OCI-LY7 (cell line): ENCODE results near the gene SIK3. TPM values are rescaled to one million over a fixed set of nuclear protein-coding genes. Genes with fewer than 3 reads are reported as not detected.

Source experiments
- BruUV-seq: library from RNA; stranded (reverse); fragments of 400-500 nt; replicated peaks from 2 replicates; lab custom pipeline; 2021; lab: Mats Ljungman, UMichigan
- CTCF ChIA-PET: fragments of 300-600 bp; sonication (Branson Sonifier 250); formaldehyde crosslinking; loops from one replicate; lab custom pipeline; 2022; ENCODE audit warnings: antibody characterized with exemption; ENCODE audit not compliant: unreplicated experiment; lab: Charles Lee
- POLR2A ChIA-PET: fragments of 300-600 bp; sonication (Branson Sonifier 250); formaldehyde crosslinking; loops from one replicate; lab custom pipeline; 2022; ENCODE audit warnings: antibody characterized with exemption; lab: Charles Lee
- DNase-seq: peaks from one replicate; pipeline ENCODE4 v3.0.0-alpha.2; 2015; ENCODE audit warnings: low spot score
- H2AFZ ChIP-seq: fragments of 200-600 bp; sonication (generic), shearing (Covaris generic); 2 replicates; pipeline ENCODE4 v1.6.1; 2014; ENCODE audit warnings: mild to moderate bottlenecking, antibody characterized with exemption, low read length, moderate library complexity
- H3K27ac ChIP-seq: fragments of 200-600 bp; sonication (generic); 2 replicates; pipeline ENCODE4 v1.5.1; 2014; ENCODE audit warnings: mixed run types, low read depth, mild to moderate bottlenecking, moderate library complexity, low read length, inconsistent platforms; ENCODE audit not compliant: poor library complexity, severe bottlenecking
- H3K36me3 ChIP-seq: fragments of 200-600 bp; sonication (generic); 2 replicates; pipeline ENCODE4 v1.6.1; 2014; ENCODE audit warnings: mild to moderate bottlenecking, antibody characterized with exemption, low read length, moderate library complexity, mixed read lengths; ENCODE audit not compliant: insufficient read depth
- H3K4me1 ChIP-seq: fragments of 200-600 bp; sonication (generic); 2 replicates; pipeline ENCODE4 v1.5.1; 2014; ENCODE audit warnings: mild to moderate bottlenecking, low read length; ENCODE audit not compliant: insufficient read depth, poor library complexity, severe bottlenecking
- H3K4me2 ChIP-seq: fragments of 200-600 bp; sonication (generic); 2 replicates; pipeline ENCODE4 v1.6.1; 2014; ENCODE audit warnings: mild to moderate bottlenecking, low read length
- H3K4me3 ChIP-seq: fragments of 200-600 bp; sonication (generic); 2 replicates; pipeline ENCODE4 v1.5.1; 2014; ENCODE audit warnings: mild to moderate bottlenecking, low read depth, low read length; ENCODE audit not compliant: poor library complexity, severe bottlenecking
- H3K79me2 ChIP-seq: fragments of 200-600 bp; sonication (generic); 2 replicates; pipeline ENCODE4 v1.6.1; 2016; ENCODE audit warnings: low read depth, mild to moderate bottlenecking, low read length, moderate library complexity, mixed read lengths; ENCODE audit not compliant: insufficient read depth
- H3K9me2 ChIP-seq: fragments of 200-600 bp; sonication (generic); 2 replicates; pipeline ENCODE4 v1.6.1; 2016; ENCODE audit warnings: mild to moderate bottlenecking, low read length, mixed read lengths; ENCODE audit not compliant: insufficient read depth
- H3K9me3 ChIP-seq: fragments of 200-600 bp; sonication (generic); 2 replicates; pipeline ENCODE4 v1.6.1; 2014; ENCODE audit warnings: mild to moderate bottlenecking, mixed run types, low read length, mixed read lengths
- H4K20me1 ChIP-seq: fragments of 200-600 bp; sonication (generic); 2 replicates; pipeline ENCODE4 v1.6.1; 2014; ENCODE audit warnings: mild to moderate bottlenecking, antibody characterized with exemption, low read length, moderate library complexity, mixed read lengths; ENCODE audit not compliant: insufficient read depth
- CTCF ChIP-seq: fragments of 200-600 bp; sonication (generic); conservative IDR thresholded peaks from 2 replicates; pipeline ENCODE4 v1.5.1; 2014; ENCODE audit warnings: mild to moderate bottlenecking, antibody characterized with exemption, low read length, moderate library complexity, mixed read lengths
- EZH2phosphoT487 ChIP-seq: fragments of 200-600 bp; sonication (generic); IDR thresholded peaks from 2 replicates; pipeline ENCODE4 v1.6.1; 2018; ENCODE audit warnings: low read depth, borderline replicate concordance, mild to moderate bottlenecking, mixed run types, antibody characterized with exemption, low read length, moderate library complexity, mixed read lengths
- intact Hi-C: fragments of 100-400 bp; cut with micrococcal nuclease; formaldehyde crosslinking; loops from one replicate; pipeline ENCODE4 v1.10.0; 2022; ENCODE audit not compliant: unreplicated experiment
- total RNA-seq, 2 experiments: library from RNA; depleted of rRNA in 1 of 2; stranded (reverse); fragments of >200 nt in 1 of 2; shearing (Covaris generic) in 1 of 2; gene quantifications; 2 replicates each; pipeline ENCODE4 v1.2.3, GENCODE V29; 2014 to 2022

Gene SIK3
- total RNA-seq, 2 experiments from 2014 or later = 29.3 to 72.9 TPM

DNA sequence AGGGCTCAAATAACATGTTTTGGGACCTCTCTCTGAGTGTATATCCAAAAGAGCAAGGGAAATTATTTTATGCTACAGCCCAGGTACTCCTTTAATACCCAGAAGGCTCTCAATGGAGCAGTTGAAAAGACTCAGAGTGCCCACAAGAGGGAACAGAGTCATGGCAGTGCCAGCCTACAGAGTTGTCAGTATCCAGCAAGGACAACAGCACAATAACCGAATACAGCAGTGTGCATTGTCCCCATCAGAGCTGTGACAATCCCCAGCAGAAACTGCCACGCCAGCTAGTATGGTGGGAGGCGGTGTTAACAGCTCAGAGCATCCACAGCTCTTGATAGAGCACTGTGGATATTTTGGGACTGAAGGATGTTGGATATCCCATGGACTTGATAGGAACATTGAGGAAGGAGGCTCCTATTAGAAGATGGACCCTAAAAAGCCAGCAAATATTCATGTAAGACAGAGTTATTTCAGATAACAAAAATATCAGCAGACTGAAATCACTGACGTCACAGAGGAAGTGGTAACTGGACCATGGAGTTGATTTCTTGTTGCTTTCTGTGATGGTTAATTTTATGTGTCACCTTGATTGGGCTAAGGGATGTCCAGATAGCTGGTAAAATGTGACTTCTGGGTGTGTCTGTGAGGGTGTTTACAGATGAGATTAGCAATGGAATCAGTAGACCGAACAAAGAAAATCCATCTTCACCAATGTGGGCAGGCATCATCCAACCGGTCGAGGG lies 28.2 kb upstream of the SIK3 start:
- no peak overlapping the region for H3K4me3 ChIP-seq
- no peaks in the 10 kb centered on the region for H4K20me1 ChIP-seq
- H2AFZ ChIP-seq = no peak overlapping the region
- no peaks in the 10 kb centered on the region for H3K4me1 ChIP-seq
- no TSS peak for BruUV-seq
- no peaks in the 10 kb centered on the region for H3K36me3 ChIP-seq
- intact Hi-C loops = loop anchor here (5.0 kb wide), 1 partner anchor 334 kb away; the partner anchor contains the start of gene APOA5
- no peak overlapping the region for H3K4me2 ChIP-seq
- no peaks in the 10 kb centered on the region for H3K9me2 ChIP-seq
- ChIA-PET POLR2A (interaction anchor here (0.6 kb wide), 1 partner anchor 263 kb away, joined by 3 read pairs; no protein-coding TSS in a partner anchor), CTCF (interaction anchor here (0.5 kb wide), 1 partner anchor 648 kb away, joined by 4 read pairs; no protein-coding TSS in a partner anchor)
- no peak for TF ChIP-seq EZH2phosphoT487
- TF ChIP-seq CTCF = no peak
- H3K27ac ChIP-seq = no peak overlapping the region
- no peaks in the 10 kb centered on the region for H3K79me2 ChIP-seq
- no peak for DNase-seq
- H3K9me3 ChIP-seq = no peaks in the 10 kb centered on the region

- Histone ChIP-seq H3K79me2 (no peaks in the 10 kb centered on the region), H2AFZ (no peak overlapping the region), H3K27ac (no peak overlapping the region), H3K4me2 (no peak overlapping the region), H3K9me2 (no peaks in the 10 kb centered on the region), H4K20me1 (no peaks in the 10 kb centered on the region), H3K36me3 (no peaks in the 10 kb centered on the region), H3K9me3 (no peaks in the 10 kb centered on the region), H3K4me1 (no peaks in the 10 kb centered on the region), H3K4me3 (no peak overlapping the region)
- CTCF ChIA-PET = interaction anchor here (1.3 kb wide), 1 partner anchor 21 kb away, joined by 3 read pairs; no protein-coding TSS in a partner anchor
- intact Hi-C loops = no loop called here
- DNase-seq = no peak
- BruUV-seq = no TSS peak
- POLR2A ChIA-PET = interaction anchor here (1.1 kb wide), 1 partner anchor 25 kb away, joined by 3 read pairs; no protein-coding TSS in a partner anchor
- TF ChIP-seq CTCF (no peak), EZH2phosphoT487 (no peak)
Measured at GRCh38 chr11:117122556-117122955, 24.3 kb upstream of the SIK3 start.

DNA sequence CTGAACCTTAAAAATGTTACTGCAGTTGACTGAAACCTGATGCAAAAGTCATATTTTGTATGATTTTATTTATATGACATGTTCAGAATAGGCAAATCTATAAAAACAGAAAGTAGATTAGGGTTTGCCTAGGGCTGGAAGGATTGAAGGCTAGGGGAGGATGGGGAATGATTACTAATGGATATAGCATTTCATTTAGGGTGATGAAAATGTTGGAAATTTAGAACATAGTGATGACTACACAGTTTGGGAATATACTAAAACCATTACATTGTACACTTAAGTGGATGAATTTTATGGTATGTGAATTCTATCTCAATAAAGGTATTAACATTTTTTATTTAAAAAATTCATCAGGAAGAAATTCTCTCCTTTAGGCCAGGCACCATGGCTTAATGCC lies 22.9 kb upstream of the SIK3 start:
- H3K4me2 ChIP-seq = no peak overlapping the region
- H3K9me2 ChIP-seq = no peaks in the 10 kb centered on the region
- no TSS peak for BruUV-seq
- H4K20me1 ChIP-seq = no peaks in the 10 kb centered on the region
- no peak for DNase-seq
- intact Hi-C loops = no loop called here
- H3K79me2 ChIP-seq = no peaks in the 10 kb centered on the region
- H3K9me3 ChIP-seq = no peaks in the 10 kb centered on the region
- no peaks in the 10 kb centered on the region for H3K36me3 ChIP-seq
- H3K4me3 ChIP-seq = no peak overlapping the region
- ChIA-PET POLR2A (interaction anchor here (0.7 kb wide), 1 partner anchor 348 kb away, joined by 4 read pairs; no protein-coding TSS in a partner anchor), CTCF (no interaction called here)
- no peaks in the 10 kb centered on the region for H3K4me1 ChIP-seq
- no peak overlapping the region for H2AFZ ChIP-seq
- no peak overlapping the region for H3K27ac ChIP-seq
- TF ChIP-seq EZH2phosphoT487 (no peak), CTCF (no peak)
